Neutrophil (primary cell): Measurements from ENCODE around the gene TBC1D10A.

Experiments
- H3K27ac ChIP-seq: fragments of 200-600 bp; sonication (generic); 2 replicates; pipeline ENCODE4 v1.5.1; 2016; ENCODE audit warnings: mild to moderate bottlenecking, moderate library complexity
- H3K27me3 ChIP-seq: fragments of 200-600 bp; sonication (generic); 2 replicates; pipeline ENCODE4 v1.6.0; 2016; ENCODE audit warnings: mild to moderate bottlenecking
- H3K36me3 ChIP-seq: fragments of 200-600 bp; sonication (generic); 2 replicates; pipeline ENCODE4 v1.5.1; 2017
- H3K4me1 ChIP-seq, 2 experiments: fragments of 200-600 bp in 1 of 2; sonication (generic) in 1 of 2; 1 replicate in 1 of 2; 2 replicates in 1 of 2; pipeline versions ENCODE4 v1.5.1 to v1.6.1; 2013 to 2016; ENCODE audit warnings: low read depth in 1 of 2, low read length in 1 of 2, mild to moderate bottlenecking in 1 of 2, moderate library complexity in 1 of 2; ENCODE audit not compliant: control insufficient read depth in 1 of 2, insufficient read depth in 1 of 2
- H3K4me3 ChIP-seq, 2 experiments: fragments of 200-600 bp in 1 of 2; sonication (generic) in 1 of 2; 1 replicate in 1 of 2; 2 replicates in 1 of 2; pipeline ENCODE4 v1.5.1; 2013 to 2016; ENCODE audit warnings: low read depth in 1 of 2, low read length in 1 of 2, mild to moderate bottlenecking in 1 of 2, moderate library complexity in 1 of 2
- H3K9me3 ChIP-seq: fragments of 200-600 bp; sonication (generic); 2 replicates; pipeline ENCODE4 v1.5.1; 2016
- TF ChIP-seq, protein P1 (sequence below): fragments of 200-600 bp; sonication (generic); IDR thresholded peaks from 2 replicates; pipeline ENCODE4 v1.5.1; 2016; ENCODE audit warnings: antibody characterized with exemption

TBC1D10A gene

DNA sequence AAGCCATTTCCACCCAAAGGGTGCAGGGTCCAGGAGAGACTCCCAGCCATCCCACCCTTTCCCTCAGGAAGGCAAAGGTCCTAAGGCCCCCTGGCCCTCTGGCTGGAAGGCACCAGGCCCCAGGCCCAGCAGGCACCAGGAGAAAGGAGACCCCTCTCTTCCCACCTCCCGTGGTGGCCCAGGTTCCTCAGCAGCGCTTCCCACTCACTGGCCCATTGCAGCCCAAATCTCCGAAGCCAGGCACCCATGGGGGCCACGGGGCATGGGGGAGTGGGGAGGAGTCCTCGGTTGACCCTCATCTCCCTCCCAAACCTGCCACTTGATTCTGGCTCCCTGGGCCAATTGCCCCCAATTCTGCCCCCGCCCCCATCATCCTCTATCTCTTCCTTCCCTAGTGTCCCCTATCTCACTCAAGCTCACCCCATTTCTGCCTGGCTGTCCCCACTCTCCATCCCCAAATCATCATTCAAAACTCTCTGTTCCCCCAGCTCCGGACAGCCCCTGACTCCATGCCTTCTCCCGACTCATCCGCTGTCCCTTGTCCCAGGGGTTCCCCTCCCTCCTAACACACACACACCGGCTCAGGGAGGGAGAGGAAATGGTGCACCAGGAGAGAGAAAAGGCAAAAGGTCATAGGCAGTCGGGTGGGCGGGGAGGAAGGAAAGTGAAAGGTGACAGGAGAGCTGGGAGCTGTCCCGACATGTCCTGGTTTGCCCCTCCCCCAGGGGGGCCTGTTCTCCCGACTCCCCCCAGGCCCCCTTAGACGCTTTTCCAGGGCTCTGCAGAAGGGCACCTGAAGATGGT, 81.4 kb downstream of the TBC1D10A start:
- H3K9me3 ChIP-seq = no peaks in the 10 kb centered on the region
- no peak overlapping the region for H3K27ac ChIP-seq
- H3K4me3 ChIP-seq = peak overlapping the region; percentile 63 to 66
- no peaks in the 10 kb centered on the region for H3K36me3 ChIP-seq
- peaks cover 47% of the 10 kb centered on the region for H3K27me3 ChIP-seq
- H3K4me1 ChIP-seq = peaks cover 38 to 40% of the 10 kb centered on the region in 2 experiments
- TF ChIP-seq, protein P1, sequence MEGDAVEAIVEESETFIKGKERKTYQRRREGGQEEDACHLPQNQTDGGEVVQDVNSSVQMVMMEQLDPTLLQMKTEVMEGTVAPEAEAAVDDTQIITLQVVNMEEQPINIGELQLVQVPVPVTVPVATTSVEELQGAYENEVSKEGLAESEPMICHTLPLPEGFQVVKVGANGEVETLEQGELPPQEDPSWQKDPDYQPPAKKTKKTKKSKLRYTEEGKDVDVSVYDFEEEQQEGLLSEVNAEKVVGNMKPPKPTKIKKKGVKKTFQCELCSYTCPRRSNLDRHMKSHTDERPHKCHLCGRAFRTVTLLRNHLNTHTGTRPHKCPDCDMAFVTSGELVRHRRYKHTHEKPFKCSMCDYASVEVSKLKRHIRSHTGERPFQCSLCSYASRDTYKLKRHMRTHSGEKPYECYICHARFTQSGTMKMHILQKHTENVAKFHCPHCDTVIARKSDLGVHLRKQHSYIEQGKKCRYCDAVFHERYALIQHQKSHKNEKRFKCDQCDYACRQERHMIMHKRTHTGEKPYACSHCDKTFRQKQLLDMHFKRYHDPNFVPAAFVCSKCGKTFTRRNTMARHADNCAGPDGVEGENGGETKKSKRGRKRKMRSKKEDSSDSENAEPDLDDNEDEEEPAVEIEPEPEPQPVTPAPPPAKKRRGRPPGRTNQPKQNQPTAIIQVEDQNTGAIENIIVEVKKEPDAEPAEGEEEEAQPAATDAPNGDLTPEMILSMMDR = no peak

DNA sequence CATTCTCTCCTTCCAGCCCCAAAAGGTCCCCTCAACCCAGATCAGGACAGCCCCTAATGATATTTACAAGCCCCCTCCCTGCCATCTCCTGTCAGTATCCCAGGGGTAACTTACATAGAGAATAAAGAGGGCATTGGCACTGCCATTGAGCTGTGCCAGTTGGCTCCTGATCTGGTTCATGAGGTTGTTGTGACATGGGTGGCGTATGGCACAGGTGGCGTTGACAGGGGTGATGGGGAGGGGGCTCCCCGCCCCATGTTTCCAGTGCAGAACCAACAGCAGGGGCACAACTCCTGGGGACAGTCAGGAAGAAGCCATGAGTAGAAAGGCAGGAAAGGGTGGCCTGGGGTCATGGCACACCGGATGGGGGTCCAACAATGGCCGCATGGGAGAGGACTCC, 82.1 kb downstream of the TBC1D10A start:
- no peak overlapping the region for H3K4me3 ChIP-seq
- peaks cover 36% of the 10 kb centered on the region in 2 experiments for H3K4me1 ChIP-seq
- TF ChIP-seq, protein P1 = no peak
- no peak overlapping the region for H3K27ac ChIP-seq
- H3K36me3 ChIP-seq = no peaks in the 10 kb centered on the region
- H3K27me3 ChIP-seq = peaks cover 47% of the 10 kb centered on the region
- no peaks in the 10 kb centered on the region for H3K9me3 ChIP-seq

DNA sequence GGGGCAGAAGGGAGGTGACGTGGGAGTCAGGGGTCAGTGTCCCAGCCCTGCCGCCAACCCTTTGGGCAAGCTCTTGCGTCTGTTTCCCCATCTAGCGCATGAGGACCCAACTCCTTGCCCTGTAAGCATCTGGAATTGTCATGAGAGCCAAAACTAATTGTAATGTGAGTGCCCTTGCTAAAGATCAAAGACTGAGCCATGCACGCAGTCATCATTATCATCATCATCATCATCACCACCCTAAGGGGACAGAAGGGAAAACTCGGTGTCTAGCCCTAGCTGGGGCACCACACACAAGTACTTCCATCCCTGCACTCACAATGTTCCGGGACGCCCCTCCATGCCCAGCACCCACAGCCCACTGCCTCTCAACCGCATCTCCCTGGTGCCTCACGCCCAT, 82.7 kb downstream of the TBC1D10A start:
- Histone ChIP-seq H3K36me3 (no peaks in the 10 kb centered on the region), H3K9me3 (no peaks in the 10 kb centered on the region), H3K27ac (no peak overlapping the region), H3K27me3 (peaks cover 47% of the 10 kb centered on the region), H3K4me3 (no peak overlapping the region), H3K4me1 (peaks cover 35 to 36% of the 10 kb centered on the region in 2 experiments)
- TF ChIP-seq, protein P1 = no peak

DNA sequence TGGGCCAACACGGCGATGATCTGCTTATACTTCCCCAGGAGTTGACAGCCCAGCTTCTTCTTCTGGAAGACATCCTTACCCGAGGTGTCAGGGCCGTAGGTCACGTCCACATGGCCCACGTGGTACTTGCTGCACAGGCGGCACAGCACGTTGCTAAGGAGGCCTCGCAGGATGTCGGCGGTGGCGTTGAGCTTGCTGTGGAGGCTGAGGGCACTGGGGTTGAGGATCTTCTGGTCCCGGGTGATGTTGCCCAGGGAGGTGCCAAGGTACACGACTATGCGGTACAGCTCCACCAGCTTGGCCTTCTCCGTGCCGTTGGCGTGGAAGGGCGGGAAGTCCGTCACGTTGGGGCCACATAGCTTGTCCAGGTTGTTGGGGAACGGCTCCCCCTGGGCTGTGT, 83.1 kb downstream of the TBC1D10A start:
- H3K36me3 ChIP-seq = no peaks in the 10 kb centered on the region
- H3K4me1 ChIP-seq = peaks cover 31 to 32% of the 10 kb centered on the region in 2 experiments
- H3K27ac ChIP-seq = no peak overlapping the region
- TF ChIP-seq, protein P1 = no peak
- H3K27me3 ChIP-seq = peaks cover 46% of the 10 kb centered on the region
- no peaks in the 10 kb centered on the region for H3K9me3 ChIP-seq
- H3K4me3 ChIP-seq = no peak overlapping the region
